MG63 (cell line): ENCODE data around the gene LBX2. TPM values are rescaled to one million over a fixed set of nuclear protein-coding genes. Genes with fewer than 3 reads are reported as not detected.

Source experiments
- DNase-seq: peaks from one replicate; pipeline ENCODE4 v3.0.0-alpha.2; 2020
- H3K27me3 ChIP-seq: fragments of 250-450 bp; sonication (Bioruptor Pico); 2 replicates; pipeline ENCODE4 v1.5.1; 2020; ENCODE audit warnings: mild to moderate bottlenecking, moderate library complexity
- H3K36me3 ChIP-seq: fragments of 250-450 bp; sonication (Bioruptor Pico); 2 replicates; pipeline ENCODE4 v1.5.1; 2020; ENCODE audit warnings: mild to moderate bottlenecking, moderate library complexity
- H3K4me3 ChIP-seq: fragments of 250-450 bp; sonication (Bioruptor Pico); 2 replicates; pipeline ENCODE4 v1.5.1; 2020; ENCODE audit warnings: mild to moderate bottlenecking, moderate library complexity
- H3K9me3 ChIP-seq: fragments of 250-450 bp; sonication (Bioruptor Pico); 2 replicates; pipeline ENCODE4 v1.5.1; 2020; ENCODE audit warnings: mild to moderate bottlenecking, moderate library complexity
- total RNA-seq: library from RNA; depleted of rRNA; stranded (reverse); fragments of >200 nt; shearing (Covaris generic); gene quantifications from 2 replicates; pipeline ENCODE4 v1.2.3, GENCODE V29; 2014; ENCODE audit warnings: low replicate concordance; rRNA removed

The LBX2 gene
- total RNA-seq = 0.95 and 1.2 TPM in 2 replicates

GRCh38 chr2:74499267-74499939, at the start of gene LBX2:
Gene LBX2, minus strand, starts transcription at chr2:74499603. Its CDS starts 66 bp downstream, at chr2:74499537.
- no peaks in the 10 kb centered on the region for H3K9me3 ChIP-seq
- DNase-seq = no peak
- no peaks in the 10 kb centered on the region for H3K27me3 ChIP-seq
- H3K36me3 ChIP-seq = peaks cover 3% of the 10 kb centered on the region
- H3K4me3 ChIP-seq = no peak within 1 kb of the TSS

DNA sequence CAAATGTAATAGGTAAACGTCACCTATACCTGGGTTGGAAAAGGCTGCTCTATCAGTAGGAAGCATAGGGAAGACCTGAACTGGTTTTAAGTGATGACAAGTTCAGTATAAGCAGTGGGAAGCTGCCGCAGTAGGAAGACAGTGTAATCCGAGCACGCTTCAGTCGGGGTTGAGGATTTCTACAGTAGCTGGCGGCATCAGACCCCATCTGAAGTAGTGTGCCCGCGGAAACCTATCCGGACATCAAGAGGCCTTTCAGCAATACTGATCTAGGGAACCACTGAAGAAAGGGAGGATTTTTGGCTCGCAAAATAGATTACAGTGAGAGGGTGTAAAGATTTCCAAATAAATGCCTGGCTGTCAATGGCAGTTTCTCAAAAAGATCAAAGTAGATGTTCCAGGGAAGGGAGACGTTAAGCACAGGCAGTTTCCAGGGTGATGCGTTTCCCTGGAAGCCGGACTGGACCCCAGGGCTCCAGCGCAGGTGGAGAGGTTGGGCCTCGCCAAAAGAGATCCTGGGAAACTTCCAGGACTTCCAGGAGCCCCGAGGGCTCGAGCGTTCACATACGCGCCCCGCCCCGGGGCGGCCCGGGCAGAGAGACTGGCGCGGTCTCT, 49.0 kb upstream of the LBX2 start:
- no peaks in the 10 kb centered on the region for H3K9me3 ChIP-seq
- peak overlapping the region; percentile 64 for H3K4me3 ChIP-seq
- DNase-seq = no peak
- H3K27me3 ChIP-seq = no peaks in the 10 kb centered on the region
- peaks cover 13% of the 10 kb centered on the region for H3K36me3 ChIP-seq

GRCh38 chr2:74546004-74546403, 46.6 kb upstream of the LBX2 start:
- DNase-seq = no peak
- H3K9me3 ChIP-seq = no peaks in the 10 kb centered on the region
- H3K36me3 ChIP-seq = peaks cover 8% of the 10 kb centered on the region; the same call in 1 of the 2 replicates
- no peak overlapping the region for H3K4me3 ChIP-seq
- no peaks in the 10 kb centered on the region for H3K27me3 ChIP-seq

- Histone ChIP-seq H3K36me3 (peaks cover 2% of the 10 kb centered on the region; the same call in 1 of the 2 replicates), H3K27me3 (no peaks in the 10 kb centered on the region), H3K4me3 (no peak overlapping the region), H3K9me3 (no peaks in the 10 kb centered on the region)
- no peak for DNase-seq
Measured at GRCh38 chr2:74544634-74545033, 45.2 kb upstream of the LBX2 start.

DNA sequence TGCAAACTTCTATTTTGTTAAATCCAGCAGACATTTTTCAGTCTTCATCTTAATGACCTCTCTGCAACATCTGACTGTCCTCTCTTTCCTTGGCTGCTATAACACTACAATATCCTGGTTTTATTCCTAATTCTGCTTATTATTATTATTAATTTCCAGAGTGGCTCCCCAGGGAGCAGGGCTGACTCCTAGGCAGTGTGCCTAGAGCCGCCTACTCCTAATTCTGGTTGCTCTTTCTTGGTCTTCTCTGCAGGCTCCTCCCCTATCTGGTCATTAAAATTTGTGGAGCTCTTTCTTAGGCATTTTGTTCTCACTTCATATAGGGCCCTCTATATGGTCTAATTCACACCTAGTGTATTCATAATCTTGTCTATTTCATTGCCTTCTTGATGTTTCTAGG, 43.6 kb upstream of the LBX2 start:
- H3K27me3 ChIP-seq = no peaks in the 10 kb centered on the region
- H3K9me3 ChIP-seq = no peaks in the 10 kb centered on the region
- no peak for DNase-seq
- no peaks in the 10 kb centered on the region for H3K36me3 ChIP-seq
- H3K4me3 ChIP-seq = no peak overlapping the region

DNA sequence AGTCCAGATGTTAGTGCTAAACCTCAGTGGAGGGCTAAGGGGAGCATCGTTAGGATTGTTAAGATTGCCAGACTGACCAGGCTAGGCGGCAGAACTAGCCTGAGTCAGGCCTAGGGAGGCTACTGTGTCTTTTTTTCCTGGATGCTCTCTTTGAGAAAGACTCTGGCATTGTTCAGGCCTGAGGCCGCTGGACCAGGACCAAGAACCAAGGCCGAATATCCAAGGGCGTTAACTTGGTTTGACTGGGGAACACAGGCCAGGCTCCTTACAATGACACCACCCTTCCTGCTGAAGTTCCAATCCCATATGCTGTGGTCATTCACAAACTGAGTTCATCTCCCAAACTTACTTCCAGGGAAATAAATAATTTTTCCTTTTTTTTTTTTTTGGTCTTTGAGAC, 40.9 kb upstream of the LBX2 start:
- DNase-seq = no peak
- no peaks in the 10 kb centered on the region for H3K9me3 ChIP-seq
- H3K36me3 ChIP-seq = no peaks in the 10 kb centered on the region
- H3K4me3 ChIP-seq = no peak overlapping the region
- no peaks in the 10 kb centered on the region for H3K27me3 ChIP-seq

GRCh38 chr2:74538881-74539339, 39.5 kb upstream of the LBX2 start:
- H3K4me3 ChIP-seq = no peak overlapping the region
- no peak for DNase-seq
- H3K27me3 ChIP-seq = no peaks in the 10 kb centered on the region
- H3K36me3 ChIP-seq = peaks cover 2% of the 10 kb centered on the region; the same call in 1 of the 2 replicates
- H3K9me3 ChIP-seq = no peaks in the 10 kb centered on the region

GRCh38 chr2:74537140-74537539, 37.7 kb upstream of the LBX2 start:
- Histone ChIP-seq H3K9me3 (no peaks in the 10 kb centered on the region), H3K4me3 (no peak overlapping the region), H3K27me3 (no peaks in the 10 kb centered on the region), H3K36me3 (peaks cover 18% of the 10 kb centered on the region)
- DNase-seq = no peak

DNA sequence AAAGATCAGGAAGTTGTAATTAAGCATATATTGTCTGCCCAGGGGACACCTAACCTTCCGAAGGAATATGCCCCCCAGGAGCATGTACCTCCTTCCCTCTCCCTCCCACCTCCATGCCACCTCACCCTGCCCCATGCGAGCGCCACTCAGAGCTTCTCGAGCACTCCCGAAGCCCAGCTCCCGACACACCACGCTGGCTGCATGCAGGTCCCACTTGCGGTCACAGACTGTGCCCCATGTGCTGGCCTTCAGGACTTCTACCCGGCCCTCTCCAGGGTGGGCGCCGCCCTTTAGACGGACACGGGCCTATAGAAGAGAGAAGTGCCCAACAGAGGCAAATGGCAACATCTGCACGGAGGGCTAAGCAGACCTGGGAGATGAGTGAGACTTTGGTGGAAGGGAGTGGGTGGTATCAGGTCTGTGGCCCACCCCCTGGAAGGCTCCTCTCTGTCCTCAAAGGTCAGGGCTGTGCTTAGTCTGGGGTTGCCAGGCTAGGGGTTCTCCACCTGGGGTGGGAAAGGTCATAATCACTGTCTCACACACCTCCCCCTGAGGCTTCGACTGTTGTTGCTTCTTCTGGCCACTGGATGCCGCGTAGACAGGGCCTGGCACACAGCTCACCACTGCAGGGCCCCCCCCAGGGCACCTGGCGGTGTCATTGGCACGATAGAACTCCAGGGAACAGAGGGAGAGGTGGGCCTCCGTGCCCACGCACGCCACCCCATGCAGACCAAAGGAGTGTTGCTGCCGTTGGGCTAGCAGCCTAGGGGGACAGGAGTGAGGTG, 37.0 kb upstream of the LBX2 start:
- no peak for DNase-seq
- no peak overlapping the region for H3K4me3 ChIP-seq
- H3K36me3 ChIP-seq = peaks cover 24% of the 10 kb centered on the region
- H3K27me3 ChIP-seq = no peaks in the 10 kb centered on the region
- H3K9me3 ChIP-seq = no peaks in the 10 kb centered on the region

- H3K36me3 ChIP-seq = peaks cover 31% of the 10 kb centered on the region
- DNase-seq = no peak
Measured at GRCh38 chr2:74535440-74535965, 36.1 kb upstream of the LBX2 start.

DNA sequence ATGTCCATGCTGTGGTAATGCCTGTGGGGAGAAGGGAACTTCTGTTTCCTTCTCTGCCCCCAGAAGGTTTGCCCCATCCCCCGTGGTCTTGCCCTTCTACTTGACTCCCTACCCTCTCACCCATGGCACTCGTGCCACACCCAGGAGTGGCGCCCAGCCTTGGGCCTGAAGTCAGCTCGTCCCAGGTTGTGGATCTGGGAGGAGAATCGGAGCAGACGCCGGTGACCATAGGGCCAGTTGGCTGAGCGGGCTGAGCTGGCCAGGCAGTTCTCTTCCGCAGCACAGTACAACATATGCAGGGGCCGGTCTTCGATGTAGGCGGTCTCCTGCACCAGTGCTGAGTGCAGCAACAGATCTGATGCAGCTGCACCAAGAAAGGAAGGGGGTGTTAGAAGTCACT, 35.0 kb upstream of the LBX2 start:
- no peak for DNase-seq
- H3K36me3 ChIP-seq = peaks cover 32% of the 10 kb centered on the region
- H3K4me3 ChIP-seq = no peak overlapping the region
- no peaks in the 10 kb centered on the region for H3K27me3 ChIP-seq
- H3K9me3 ChIP-seq = no peaks in the 10 kb centered on the region

More at GRCh38 chr2:74535440-74535965, 36.1 kb upstream of the LBX2 start:
- Histone ChIP-seq H3K4me3 (no peak overlapping the region), H3K9me3 (no peaks in the 10 kb centered on the region), H3K27me3 (no peaks in the 10 kb centered on the region)

- no peak for DNase-seq
- peaks cover 39% of the 10 kb centered on the region for H3K36me3 ChIP-seq
- H3K4me3 ChIP-seq = no peak overlapping the region
- H3K9me3 ChIP-seq = no peaks in the 10 kb centered on the region
- H3K27me3 ChIP-seq = no peaks in the 10 kb centered on the region
Measured at GRCh38 chr2:74533464-74533863, 34.1 kb upstream of the LBX2 start.

GRCh38 chr2:74532222-74532621, 32.8 kb upstream of the LBX2 start:
- H3K4me3 ChIP-seq = no peak overlapping the region
- H3K27me3 ChIP-seq = no peaks in the 10 kb centered on the region
- DNase-seq = no peak
- no peaks in the 10 kb centered on the region for H3K9me3 ChIP-seq
- peaks cover 51% of the 10 kb centered on the region for H3K36me3 ChIP-seq

DNA sequence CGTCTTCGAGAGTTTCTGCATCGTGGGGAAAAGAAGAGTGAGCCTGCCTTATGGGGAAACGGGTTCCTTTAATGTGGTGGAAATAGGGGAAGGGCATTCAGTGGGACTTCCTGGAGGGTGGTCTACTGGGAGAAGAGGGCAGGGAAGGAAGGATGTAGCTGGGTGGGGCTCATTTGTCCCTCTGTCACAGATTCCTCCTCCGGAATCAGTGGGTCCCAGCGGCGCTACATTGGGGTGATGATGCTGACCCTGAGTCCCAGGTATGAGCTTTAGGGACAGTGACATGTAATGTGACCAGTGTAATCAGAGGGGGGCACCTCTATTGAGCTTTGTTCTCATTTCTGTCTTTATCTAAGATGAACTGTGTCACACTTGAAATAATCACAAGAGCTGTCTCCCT, 32.3 kb upstream of the LBX2 start:
- H3K27me3 ChIP-seq = no peaks in the 10 kb centered on the region
- no peak overlapping the region for H3K4me3 ChIP-seq
- H3K9me3 ChIP-seq = peaks cover 4% of the 10 kb centered on the region; the same call in 1 of the 2 replicates
- no peak for DNase-seq
- H3K36me3 ChIP-seq = peaks cover 57% of the 10 kb centered on the region

DNA sequence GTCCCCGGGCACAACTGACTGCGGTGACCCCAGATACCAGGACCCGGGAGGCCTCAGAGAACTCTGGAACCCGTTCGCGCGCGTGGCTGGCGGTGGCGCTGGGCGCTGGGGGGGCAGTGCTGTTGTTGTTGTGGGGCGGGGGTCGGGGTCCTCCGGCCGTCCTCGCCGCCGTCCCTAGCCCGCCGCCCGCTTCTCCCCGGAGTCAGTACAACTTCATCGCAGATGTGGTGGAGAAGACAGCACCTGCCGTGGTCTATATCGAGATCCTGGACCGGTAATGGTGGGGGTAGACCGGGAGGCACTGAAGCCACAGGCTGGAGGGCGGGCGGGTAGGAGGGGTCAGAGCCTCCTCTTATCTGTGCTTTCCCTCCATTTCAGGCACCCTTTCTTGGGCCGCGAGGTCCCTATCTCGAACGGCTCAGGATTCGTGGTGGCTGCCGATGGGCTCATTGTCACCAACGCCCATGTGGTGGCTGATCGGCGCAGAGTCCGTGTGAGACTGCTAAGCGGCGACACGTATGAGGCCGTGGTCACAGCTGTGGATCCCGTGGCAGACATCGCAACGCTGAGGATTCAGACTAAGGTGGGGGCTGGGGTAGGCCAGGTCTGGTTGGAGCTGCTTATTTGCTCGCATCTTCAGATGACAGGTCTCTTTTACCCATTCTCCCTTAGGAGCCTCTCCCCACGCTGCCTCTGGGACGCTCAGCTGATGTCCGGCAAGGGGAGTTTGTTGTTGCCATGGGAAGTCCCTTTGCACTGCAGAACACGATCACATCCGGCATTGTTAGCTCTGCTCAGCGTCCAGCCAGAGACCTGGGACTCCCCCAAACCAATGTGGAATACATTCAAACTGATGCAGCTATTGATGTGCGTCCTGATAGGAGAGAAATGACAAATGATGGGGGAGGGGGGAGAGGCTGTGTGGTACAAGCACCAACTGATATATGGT, 31.1 kb upstream of the LBX2 start:
- DNase-seq = peak; percentile 35
- Histone ChIP-seq H3K36me3 (peaks cover 67% of the 10 kb centered on the region), H3K27me3 (no peaks in the 10 kb centered on the region), H3K4me3 (peak overlapping the region; percentile 99), H3K9me3 (peaks cover 4% of the 10 kb centered on the region; the same call in 1 of the 2 replicates)
